BLaER1 (cell line): ENCODE measurements around the gene METTL25.

Experiments used
- H3K27ac ChIP-seq: shearing (Covaris generic); formaldehyde crosslinking; 2 replicates; pipeline ENCODE4 v1.8.1; 2022
- H3K27me3 ChIP-seq: shearing (Covaris generic); formaldehyde crosslinking; 2 replicates; pipeline ENCODE4 v1.8.1; 2022
- H3K36me3 ChIP-seq: shearing (Covaris generic); formaldehyde crosslinking; 2 replicates; pipeline ENCODE4 v1.8.1; 2022
- H3K4me1 ChIP-seq: shearing (Covaris generic); formaldehyde crosslinking; 2 replicates; pipeline ENCODE4 v1.8.1; 2022
- H3K4me2 ChIP-seq: shearing (Covaris generic); formaldehyde crosslinking; 2 replicates; pipeline ENCODE4 v1.8.1; 2022
- H3K4me3 ChIP-seq: shearing (Covaris generic); formaldehyde crosslinking; 2 replicates; pipeline ENCODE4 v1.8.1; 2022
- H3K9ac ChIP-seq: shearing (Covaris generic); formaldehyde crosslinking; 2 replicates; pipeline ENCODE4 v1.8.1; 2022
- H3K9me3 ChIP-seq: shearing (Covaris generic); formaldehyde crosslinking; 2 replicates; pipeline ENCODE4 v1.8.1; 2022
- H4K20me1 ChIP-seq: shearing (Covaris generic); formaldehyde crosslinking; 2 replicates; pipeline ENCODE4 v1.8.1; 2022
- Cebpa-rat ChIP-seq: shearing (Covaris generic); IDR thresholded peaks from 2 replicates; pipeline ENCODE4 v1.8.1; 2022

METTL25 gene

GRCh38 chr12:82425241-82425640, 66.9 kb downstream of the METTL25 start:
- H3K27ac ChIP-seq, result no peak overlapping the region
- H4K20me1 ChIP-seq, result no peaks in the 10 kb centered on the region
- no peaks in the 10 kb centered on the region for H3K36me3 ChIP-seq
- H3K4me1 ChIP-seq, result no peaks in the 10 kb centered on the region
- H3K9me3 ChIP-seq, result no peaks in the 10 kb centered on the region
- H3K4me2 ChIP-seq, result no peak overlapping the region
- H3K4me3 ChIP-seq, result no peak overlapping the region
- TF ChIP-seq Cebpa-rat, result no peak
- no peaks in the 10 kb centered on the region for H3K27me3 ChIP-seq
- no peak overlapping the region for H3K9ac ChIP-seq

- H3K36me3 ChIP-seq, result no peaks in the 10 kb centered on the region
- H3K4me2 ChIP-seq, result no peak overlapping the region
- H3K27me3 ChIP-seq, result no peaks in the 10 kb centered on the region
- H4K20me1 ChIP-seq, result no peaks in the 10 kb centered on the region
- no peak overlapping the region for H3K9ac ChIP-seq
- H3K4me1 ChIP-seq, result no peaks in the 10 kb centered on the region
- no peaks in the 10 kb centered on the region for H3K9me3 ChIP-seq
- TF ChIP-seq Cebpa-rat, result no peak
- H3K27ac ChIP-seq, result no peak overlapping the region
- no peak overlapping the region for H3K4me3 ChIP-seq
Measured at GRCh38 chr12:82426081-82426480, 67.8 kb downstream of the METTL25 start.

GRCh38 chr12:82426586-82426985, 68.3 kb downstream of the METTL25 start:
- no peak overlapping the region for H3K27ac ChIP-seq
- no peak for TF ChIP-seq Cebpa-rat
- no peak overlapping the region for H3K9ac ChIP-seq
- no peaks in the 10 kb centered on the region for H3K36me3 ChIP-seq
- no peak overlapping the region for H3K4me3 ChIP-seq
- no peaks in the 10 kb centered on the region for H3K4me1 ChIP-seq
- H3K27me3 ChIP-seq, result no peaks in the 10 kb centered on the region
- no peaks in the 10 kb centered on the region for H3K9me3 ChIP-seq
- H3K4me2 ChIP-seq, result no peak overlapping the region
- H4K20me1 ChIP-seq, result no peaks in the 10 kb centered on the region

GRCh38 chr12:82430541-82431145, 72.3 kb downstream of the METTL25 start:
- Histone ChIP-seq H3K9me3 (no peaks in the 10 kb centered on the region), H3K4me2 (no peak overlapping the region), H3K4me1 (no peaks in the 10 kb centered on the region), H3K36me3 (no peaks in the 10 kb centered on the region), H3K4me3 (no peak overlapping the region), H3K9ac (no peak overlapping the region), H4K20me1 (no peaks in the 10 kb centered on the region), H3K27ac (no peak overlapping the region), H3K27me3 (no peaks in the 10 kb centered on the region)
- TF ChIP-seq Cebpa-rat, result no peak

GRCh38 chr12:82434392-82434911, 76.1 kb downstream of the METTL25 start:
- Histone ChIP-seq H3K27ac (no peak overlapping the region), H4K20me1 (no peaks in the 10 kb centered on the region), H3K9ac (no peak overlapping the region), H3K27me3 (no peaks in the 10 kb centered on the region), H3K4me1 (no peaks in the 10 kb centered on the region), H3K9me3 (no peaks in the 10 kb centered on the region), H3K4me2 (no peak overlapping the region), H3K4me3 (no peak overlapping the region), H3K36me3 (no peaks in the 10 kb centered on the region)
- no peak for TF ChIP-seq Cebpa-rat

GRCh38 chr12:82436354-82436753, 78.0 kb downstream of the METTL25 start:
- Histone ChIP-seq H4K20me1 (no peaks in the 10 kb centered on the region), H3K36me3 (no peaks in the 10 kb centered on the region), H3K9ac (no peak overlapping the region), H3K4me3 (no peak overlapping the region), H3K9me3 (no peaks in the 10 kb centered on the region), H3K4me1 (no peaks in the 10 kb centered on the region), H3K4me2 (no peak overlapping the region), H3K27me3 (no peaks in the 10 kb centered on the region), H3K27ac (no peak overlapping the region)
- no peak for TF ChIP-seq Cebpa-rat

GRCh38 chr12:82437744-82438143, 79.4 kb downstream of the METTL25 start:
- H3K4me2 ChIP-seq, result no peak overlapping the region
- H3K9ac ChIP-seq, result no peak overlapping the region
- H4K20me1 ChIP-seq, result no peaks in the 10 kb centered on the region
- H3K4me1 ChIP-seq, result no peaks in the 10 kb centered on the region
- H3K36me3 ChIP-seq, result no peaks in the 10 kb centered on the region
- no peak for TF ChIP-seq Cebpa-rat
- no peaks in the 10 kb centered on the region; the same call in 1 of the 2 replicates for H3K9me3 ChIP-seq
- no peak overlapping the region for H3K4me3 ChIP-seq
- H3K27ac ChIP-seq, result no peak overlapping the region
- no peaks in the 10 kb centered on the region for H3K27me3 ChIP-seq

- no peaks in the 10 kb centered on the region for H3K4me1 ChIP-seq
- TF ChIP-seq Cebpa-rat, result no peak
- no peak overlapping the region for H3K27ac ChIP-seq
- H3K27me3 ChIP-seq, result no peaks in the 10 kb centered on the region
- H4K20me1 ChIP-seq, result no peaks in the 10 kb centered on the region
- no peak overlapping the region for H3K4me3 ChIP-seq
- H3K9me3 ChIP-seq, result no peaks in the 10 kb centered on the region; the same call in 1 of the 2 replicates
- no peak overlapping the region for H3K9ac ChIP-seq
- no peaks in the 10 kb centered on the region for H3K36me3 ChIP-seq
- H3K4me2 ChIP-seq, result no peak overlapping the region
Measured at GRCh38 chr12:82438356-82438755, 80.0 kb downstream of the METTL25 start.

- Histone ChIP-seq H4K20me1 (no peaks in the 10 kb centered on the region), H3K4me3 (no peak overlapping the region), H3K27me3 (no peaks in the 10 kb centered on the region), H3K4me2 (no peak overlapping the region), H3K27ac (no peak overlapping the region), H3K9me3 (no peaks in the 10 kb centered on the region; the same call in 1 of the 2 replicates), H3K36me3 (no peaks in the 10 kb centered on the region), H3K9ac (no peak overlapping the region), H3K4me1 (no peaks in the 10 kb centered on the region)
- TF ChIP-seq Cebpa-rat, result no peak
Measured at GRCh38 chr12:82440885-82441284, 82.6 kb downstream of the METTL25 start.

GRCh38 chr12:82448911-82449578, 90.7 kb downstream of the METTL25 start:
- no peak overlapping the region for H3K27ac ChIP-seq
- no peak for TF ChIP-seq Cebpa-rat
- no peaks in the 10 kb centered on the region for H3K36me3 ChIP-seq
- H3K4me3 ChIP-seq, result no peak overlapping the region
- no peaks in the 10 kb centered on the region for H4K20me1 ChIP-seq
- no peaks in the 10 kb centered on the region for H3K27me3 ChIP-seq
- H3K9ac ChIP-seq, result no peak overlapping the region
- H3K4me1 ChIP-seq, result peaks cover 1% of the 10 kb centered on the region; the same call in 1 of the 2 replicates
- H3K9me3 ChIP-seq, result no peaks in the 10 kb centered on the region
- H3K4me2 ChIP-seq, result no peak overlapping the region
